Breast epithelium (tissue), 4 donors: ENCODE measurements around the gene WRNIP1. TPM values are rescaled to one million over a fixed set of nuclear protein-coding genes. Genes with fewer than 3 reads are reported as not detected.

Experiments
- DNase-seq, 2 donors: peaks; one replicate each; pipeline ENCODE4 v3.0.0-alpha.2; 2019; ENCODE audit warnings: low spot score in 2 of 2
- H3K27ac ChIP-seq, 2 donors: fragments of 200-600 bp; sonication (generic) in 1 of 2; one replicate each; pipeline ENCODE4 v1.5.1; 2016 to 2019; ENCODE audit warnings: mild to moderate bottlenecking in 1 of 2
- H3K27me3 ChIP-seq, 2 donors: fragments of 200-600 bp; sonication (generic) in 1 of 2; one replicate each; pipeline versions ENCODE4 v1.5.1 to v1.6.0; 2017 to 2019; ENCODE audit warnings: control low read depth in 1 of 2, mild to moderate bottlenecking in 1 of 2
- H3K36me3 ChIP-seq: fragments of 200-600 bp; one replicate; pipeline ENCODE4 v1.5.1; 2019
- H3K4me1 ChIP-seq, 2 donors: fragments of 200-600 bp; sonication (generic); one replicate each; pipeline ENCODE4 v1.5.1; 2016 to 2019; ENCODE audit warnings: control low read depth in 1 of 2
- H3K4me3 ChIP-seq, 3 donors: fragments of 200-600 bp; sonication (generic); 1 replicate in 2 of 3; 2 replicates in 1 of 3; pipeline ENCODE4 v1.5.1; 2016 to 2019; ENCODE audit warnings: mild to moderate bottlenecking in 3 of 3, moderate library complexity in 2 of 3
- H3K9me3 ChIP-seq, 2 donors: fragments of 200-600 bp; sonication (generic) in 1 of 2; one replicate each; pipeline ENCODE4 v1.5.1; 2016 to 2019; ENCODE audit warnings: control low read depth in 1 of 2
- CTCF ChIP-seq, 3 donors: fragments of 450-650 bp; IDR thresholded peaks; one replicate each; pipeline ENCODE4 v1.5.1; 2016 to 2017; ENCODE audit warnings: antibody characterized with exemption in 3 of 3, mild to moderate bottlenecking in 3 of 3, moderate library complexity in 3 of 3
- POLR2A ChIP-seq: fragments of 450-650 bp; IDR thresholded peaks from one replicate; pipeline ENCODE4 v1.6.1; 2016; ENCODE audit warnings: antibody characterized with exemption, mild to moderate bottlenecking, moderate library complexity
- POLR2AphosphoS5 ChIP-seq, 3 donors: sonication (generic); formaldehyde crosslinking; IDR thresholded peaks; one replicate each; pipeline ENCODE4 v1.6.1; 2017; ENCODE audit warnings: antibody characterized with exemption in 3 of 3
- intact Hi-C: fragments of 100-400 bp; cut with DNase I; formaldehyde crosslinking; loops from one replicate; pipeline ENCODE4 v1.15.1; 2023; ENCODE audit warnings: low total_unique reads
- total RNA-seq, 3 donors: library from RNA; depleted of rRNA; stranded (reverse); fragments of >200 nt; gene quantifications; one replicate each; pipeline ENCODE4 v1.1.0, GENCODE V29; 2016

Gene WRNIP1
- total RNA-seq, 3 donors from 2014 or later, result 40.6 to 62.3 (median 59.3) TPM

DNA sequence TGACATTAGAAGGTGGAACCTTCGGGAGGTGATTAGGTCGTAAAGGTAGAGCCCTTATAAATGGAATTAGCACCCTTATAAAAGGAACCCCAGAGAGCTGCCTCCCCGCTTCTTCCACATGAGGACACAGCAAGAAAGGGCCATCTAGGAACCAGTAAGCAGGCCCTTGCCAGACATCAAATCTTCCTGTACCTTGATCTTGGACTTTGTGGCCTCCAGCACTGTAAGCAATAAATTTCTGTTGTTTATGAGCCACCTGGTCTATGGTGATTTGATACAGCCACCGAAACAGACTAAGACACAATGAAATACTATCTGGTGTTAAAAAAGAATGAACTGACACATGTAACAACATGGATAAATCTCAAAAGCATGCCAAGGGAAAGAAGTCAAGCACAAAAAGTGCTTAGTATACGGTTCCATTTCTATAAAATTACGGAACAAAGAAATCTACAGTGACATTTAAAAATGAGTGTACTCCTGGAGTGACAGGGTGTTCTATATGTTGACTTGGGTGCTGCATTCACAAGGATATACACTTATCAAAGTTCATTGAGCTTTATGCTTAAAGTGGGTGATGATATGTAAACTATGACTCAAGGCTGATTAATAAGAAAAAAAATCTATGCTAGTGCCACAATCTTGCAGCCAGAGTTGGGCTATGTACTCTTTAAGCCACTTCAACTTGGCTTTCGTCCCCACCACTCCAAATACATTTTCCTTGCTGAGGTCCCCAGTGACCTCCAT is 58.1 kb downstream of the WRNIP1 start:
- intact Hi-C loops, result no loop called here
- no peak for DNase-seq

GRCh38 chr6:2826131-2826530 is 60.9 kb downstream of the WRNIP1 start:
- no peaks in the 10 kb centered on the region for H3K27me3 ChIP-seq
- H3K36me3 ChIP-seq, result no peaks in the 10 kb centered on the region
- DNase-seq, result no peak
- H3K9me3 ChIP-seq, result no peaks in the 10 kb centered on the region
- no peaks in the 10 kb centered on the region for H3K4me1 ChIP-seq
- intact Hi-C loops, result no loop called here
- H3K27ac ChIP-seq, result no peak overlapping the region
- no peak for TF ChIP-seq POLR2A
- TF ChIP-seq POLR2AphosphoS5 (IDR thresholded peaks at IDR 0.05), result no peak
- TF ChIP-seq CTCF (IDR thresholded peaks at IDR 0.05), result no peak
- H3K4me3 ChIP-seq, result no peak overlapping the region

More for the DNA sequence above, 58.1 kb downstream of the WRNIP1 start:
- no peak for TF ChIP-seq CTCF (IDR thresholded peaks at IDR 0.05)
- no peak for TF ChIP-seq POLR2AphosphoS5 (IDR thresholded peaks at IDR 0.05)
- no peak for TF ChIP-seq POLR2A
- H3K27ac ChIP-seq, result no peak overlapping the region
- no peaks in the 10 kb centered on the region for H3K4me1 ChIP-seq
- H3K36me3 ChIP-seq, result no peaks in the 10 kb centered on the region
- H3K27me3 ChIP-seq, result no peaks in the 10 kb centered on the region
- no peaks in the 10 kb centered on the region for H3K9me3 ChIP-seq
- no peak overlapping the region for H3K4me3 ChIP-seq

- Histone ChIP-seq H3K4me3 (no peak overlapping the region), H3K4me1 (no peaks in the 10 kb centered on the region), H3K27ac (no peak overlapping the region), H3K36me3 (no peaks in the 10 kb centered on the region), H3K27me3 (no peaks in the 10 kb centered on the region), H3K9me3 (no peaks in the 10 kb centered on the region)
- intact Hi-C loops, result no loop called here
- DNase-seq, result no peak
- TF ChIP-seq POLR2AphosphoS5 (IDR thresholded peaks at IDR 0.05) (no peak), CTCF (IDR thresholded peaks at IDR 0.05) (no peak), POLR2A (no peak)
Measured at GRCh38 chr6:2827142-2827541, 61.9 kb downstream of the WRNIP1 start.

GRCh38 chr6:2828629-2829028 is 63.4 kb downstream of the WRNIP1 start:
- H3K36me3 ChIP-seq, result no peaks in the 10 kb centered on the region
- H3K4me3 ChIP-seq, result no peak overlapping the region
- intact Hi-C loops, result no loop called here
- no peak for TF ChIP-seq POLR2AphosphoS5 (IDR thresholded peaks at IDR 0.05)
- TF ChIP-seq CTCF (IDR thresholded peaks at IDR 0.05), result no peak
- no peak for TF ChIP-seq POLR2A
- no peaks in the 10 kb centered on the region for H3K9me3 ChIP-seq
- no peak for DNase-seq
- no peaks in the 10 kb centered on the region for H3K27me3 ChIP-seq
- no peaks in the 10 kb centered on the region for H3K4me1 ChIP-seq
- no peak overlapping the region for H3K27ac ChIP-seq

- no peaks in the 10 kb centered on the region for H3K9me3 ChIP-seq
Measured at GRCh38 chr6:2829253-2829652, 64.1 kb downstream of the WRNIP1 start.

More at GRCh38 chr6:2829253-2829652, 64.1 kb downstream of the WRNIP1 start:
- intact Hi-C loops, result no loop called here
- H3K27ac ChIP-seq, result no peak overlapping the region
- TF ChIP-seq POLR2A, result no peak
- no peak for TF ChIP-seq POLR2AphosphoS5 (IDR thresholded peaks at IDR 0.05)
- TF ChIP-seq CTCF (IDR thresholded peaks at IDR 0.05), result no peak
- no peaks in the 10 kb centered on the region for H3K4me1 ChIP-seq
- no peak overlapping the region for H3K4me3 ChIP-seq
- H3K27me3 ChIP-seq, result no peaks in the 10 kb centered on the region
- no peak for DNase-seq
- H3K36me3 ChIP-seq, result no peaks in the 10 kb centered on the region
